ENCODE measurements around the gene PLCB1. TPM values are rescaled to one million over a fixed set of nuclear protein-coding genes. Genes with fewer than 3 reads are reported as not detected.

PLCB1 gene
- total RNA-seq, 1 experiment from 2014 or later = 4.4 TPM

- BruUV-seq (replicated peaks) = no TSS peak
- intact Hi-C loops (cut with micrococcal nuclease) = no loop called here
- H3K79me2 ChIP-seq (ENCODE audit: low read length) = no peaks in the 10 kb centered on the region
- H4K20me1 ChIP-seq (ENCODE audit: low read length) = no peaks in the 10 kb centered on the region
- H3K4me3 ChIP-seq (ENCODE audit: low read length) = no peak overlapping the region
- H3K4me1 ChIP-seq (ENCODE audit: insufficient read depth, low read length) = 0 out of 2 replicates have a peak, but pooled peaks cover 3% of the 10 kb centered on the region
- DNase-seq = no peak
- no peak for TF ChIP-seq EZH2phosphoT487 (IDR thresholded peaks at IDR 0.05; ENCODE audit: borderline replicate concordance, low read length)
- no peak for TF ChIP-seq EZH2 (IDR thresholded peaks at IDR 0.05; ENCODE audit: low read length, unreplicated experiment)
- no peak for TF ChIP-seq CTCF (conservative IDR thresholded peaks at IDR 0.05; ENCODE audit: low read depth, low read length)
- H2AFZ ChIP-seq (ENCODE audit: low read length) = no peak overlapping the region
- no peaks in the 10 kb centered on the region for H3F3A ChIP-seq (ENCODE audit: low read length, unreplicated experiment)
- H3K36me3 ChIP-seq (ENCODE audit: low read depth, low read length) = no peaks in the 10 kb centered on the region
- ATAC-seq = no peak
- H3K9ac ChIP-seq (ENCODE audit: low read length) = no peak overlapping the region
- CTCF ChIA-PET = no interaction called here
- H3K4me2 ChIP-seq (ENCODE audit: low read length) = no peak overlapping the region
- no peak overlapping the region for H3K27ac ChIP-seq (ENCODE audit: low read length)
- POLR2A ChIA-PET (ENCODE audit: unreplicated experiment) = no interaction called here
- peaks cover 13% of the 10 kb centered on the region for H3K27me3 ChIP-seq (ENCODE audit: low read length)
- H3K9me2 ChIP-seq (replicated peaks; ENCODE audit: low read length) = no peaks in the 10 kb centered on the region
- no peaks in the 10 kb centered on the region for H3K9me3 ChIP-seq (ENCODE audit: low read length)
Measured at GRCh38 chr20:8647961-8648441, 515.9 kb downstream of the PLCB1 start.

GRCh38 chr20:8648466-8648865, 516.4 kb downstream of the PLCB1 start:
- Histone ChIP-seq H3K36me3 (ENCODE audit: low read depth, low read length) (no peaks in the 10 kb centered on the region), H3K9me3 (ENCODE audit: low read length) (no peaks in the 10 kb centered on the region), H3K27me3 (ENCODE audit: low read length) (peaks cover 13% of the 10 kb centered on the region), H3K4me3 (ENCODE audit: low read length) (no peak overlapping the region), H3K27ac (ENCODE audit: low read length) (no peak overlapping the region), H3K9ac (ENCODE audit: low read length) (no peak overlapping the region), H3F3A (ENCODE audit: low read length, unreplicated experiment) (no peaks in the 10 kb centered on the region), H3K4me1 (ENCODE audit: insufficient read depth, low read length) (0 out of 2 replicates have a peak, but pooled peaks cover 3% of the 10 kb centered on the region), H3K4me2 (ENCODE audit: low read length) (no peak overlapping the region), H3K9me2 (replicated peaks; ENCODE audit: low read length) (no peaks in the 10 kb centered on the region), H2AFZ (ENCODE audit: low read length) (no peak overlapping the region), H4K20me1 (ENCODE audit: low read length) (no peaks in the 10 kb centered on the region), H3K79me2 (ENCODE audit: low read length) (no peaks in the 10 kb centered on the region)
- TF ChIP-seq EZH2phosphoT487 (IDR thresholded peaks at IDR 0.05; ENCODE audit: borderline replicate concordance, low read length) (no peak), CTCF (conservative IDR thresholded peaks at IDR 0.05; ENCODE audit: low read depth, low read length) (no peak), EZH2 (IDR thresholded peaks at IDR 0.05; ENCODE audit: low read length, unreplicated experiment) (no peak)
- POLR2A ChIA-PET (ENCODE audit: unreplicated experiment) = no interaction called here
- intact Hi-C loops (cut with micrococcal nuclease) = no loop called here
- no peak for DNase-seq
- CTCF ChIA-PET = no interaction called here
- no TSS peak for BruUV-seq (replicated peaks)
- ATAC-seq = no peak

- TF ChIP-seq EZH2phosphoT487 (IDR thresholded peaks at IDR 0.05; ENCODE audit: borderline replicate concordance, low read length) (no peak), EZH2 (IDR thresholded peaks at IDR 0.05; ENCODE audit: low read length, unreplicated experiment) (no peak), CTCF (conservative IDR thresholded peaks at IDR 0.05; ENCODE audit: low read depth, low read length) (no peak)
- intact Hi-C loops (cut with micrococcal nuclease) = no loop called here
- BruUV-seq (replicated peaks) = no TSS peak
Measured at GRCh38 chr20:8652396-8652795, 520.3 kb downstream of the PLCB1 start.

More at GRCh38 chr20:8652396-8652795, 520.3 kb downstream of the PLCB1 start:
- H3K27ac ChIP-seq (ENCODE audit: low read length) = no peak overlapping the region
- no peaks in the 10 kb centered on the region for H3K4me1 ChIP-seq (ENCODE audit: insufficient read depth, low read length)
- DNase-seq (no peak), ATAC-seq (no peak)
- no peaks in the 10 kb centered on the region for H3K36me3 ChIP-seq (ENCODE audit: low read depth, low read length)
- H3K4me3 ChIP-seq (ENCODE audit: low read length) = no peak overlapping the region
- no peaks in the 10 kb centered on the region for H4K20me1 ChIP-seq (ENCODE audit: low read length)
- POLR2A ChIA-PET (ENCODE audit: unreplicated experiment) = no interaction called here
- H2AFZ ChIP-seq (ENCODE audit: low read length) = no peak overlapping the region
- no peaks in the 10 kb centered on the region for H3F3A ChIP-seq (ENCODE audit: low read length, unreplicated experiment)
- no peaks in the 10 kb centered on the region for H3K9me3 ChIP-seq (ENCODE audit: low read length)
- H3K9me2 ChIP-seq (replicated peaks; ENCODE audit: low read length) = no peaks in the 10 kb centered on the region
- H3K27me3 ChIP-seq (ENCODE audit: low read length) = peaks cover 26% of the 10 kb centered on the region
- H3K9ac ChIP-seq (ENCODE audit: low read length) = no peak overlapping the region
- CTCF ChIA-PET = no interaction called here
- no peaks in the 10 kb centered on the region for H3K79me2 ChIP-seq (ENCODE audit: low read length)
- no peak overlapping the region for H3K4me2 ChIP-seq (ENCODE audit: low read length)

All from PC-3 (cell line).